ENCODE results near the gene SEPTIN14.

DNA sequence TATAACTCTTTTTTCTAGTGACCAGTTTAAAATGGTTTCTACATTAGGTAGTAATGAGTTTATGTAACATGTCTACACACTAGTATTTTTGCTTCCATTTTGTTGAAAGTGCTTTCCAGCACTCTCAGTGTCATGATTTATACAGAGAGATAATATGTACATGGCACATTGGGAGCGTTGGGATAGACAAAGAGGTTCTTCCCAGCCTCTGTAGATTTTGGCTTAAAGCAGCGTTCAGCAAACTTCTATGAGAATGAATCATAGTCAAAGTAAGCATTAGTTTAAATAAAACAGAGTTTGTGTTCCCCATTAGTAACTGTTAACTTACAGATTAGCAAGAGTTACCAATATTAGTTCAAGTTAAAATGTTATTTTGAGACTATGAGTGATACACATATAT lies 43.9 kb downstream of the SEPTIN14 start:
- TF ChIP-seq, protein P1, sequence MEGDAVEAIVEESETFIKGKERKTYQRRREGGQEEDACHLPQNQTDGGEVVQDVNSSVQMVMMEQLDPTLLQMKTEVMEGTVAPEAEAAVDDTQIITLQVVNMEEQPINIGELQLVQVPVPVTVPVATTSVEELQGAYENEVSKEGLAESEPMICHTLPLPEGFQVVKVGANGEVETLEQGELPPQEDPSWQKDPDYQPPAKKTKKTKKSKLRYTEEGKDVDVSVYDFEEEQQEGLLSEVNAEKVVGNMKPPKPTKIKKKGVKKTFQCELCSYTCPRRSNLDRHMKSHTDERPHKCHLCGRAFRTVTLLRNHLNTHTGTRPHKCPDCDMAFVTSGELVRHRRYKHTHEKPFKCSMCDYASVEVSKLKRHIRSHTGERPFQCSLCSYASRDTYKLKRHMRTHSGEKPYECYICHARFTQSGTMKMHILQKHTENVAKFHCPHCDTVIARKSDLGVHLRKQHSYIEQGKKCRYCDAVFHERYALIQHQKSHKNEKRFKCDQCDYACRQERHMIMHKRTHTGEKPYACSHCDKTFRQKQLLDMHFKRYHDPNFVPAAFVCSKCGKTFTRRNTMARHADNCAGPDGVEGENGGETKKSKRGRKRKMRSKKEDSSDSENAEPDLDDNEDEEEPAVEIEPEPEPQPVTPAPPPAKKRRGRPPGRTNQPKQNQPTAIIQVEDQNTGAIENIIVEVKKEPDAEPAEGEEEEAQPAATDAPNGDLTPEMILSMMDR (IDR thresholded peaks at IDR 0.05) = no peak
- TF ChIP-seq POLR2A (IDR thresholded peaks at IDR 0.05) = no peak
